ENCODE results near the gene HS3ST2.

DNA sequence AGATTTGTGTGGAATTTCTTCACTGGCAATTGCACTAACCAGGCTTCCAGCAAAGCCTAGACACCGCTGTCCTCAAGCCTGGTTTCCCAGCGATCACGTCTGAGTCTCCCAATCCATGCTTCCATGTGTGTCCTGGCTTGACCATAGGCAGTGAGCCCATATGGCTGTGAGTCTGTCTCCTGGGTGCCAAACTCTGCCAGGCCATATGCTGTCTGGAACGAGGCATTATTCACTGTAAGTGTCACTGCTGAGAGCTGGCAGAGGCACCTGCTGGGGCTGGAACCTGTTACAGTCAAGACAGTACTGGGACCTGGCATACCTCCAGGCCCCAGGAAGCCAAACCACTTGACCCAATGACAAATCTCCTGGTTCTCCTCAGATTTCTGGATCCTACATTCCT lies 60.4 kb downstream of the HS3ST2 start:
- no peak for TF ChIP-seq EZH2 (IDR thresholded peaks at IDR 0.05; ENCODE audit: borderline replicate concordance, low read depth, low read length, severe bottlenecking)
- TF ChIP-seq, protein P1, sequence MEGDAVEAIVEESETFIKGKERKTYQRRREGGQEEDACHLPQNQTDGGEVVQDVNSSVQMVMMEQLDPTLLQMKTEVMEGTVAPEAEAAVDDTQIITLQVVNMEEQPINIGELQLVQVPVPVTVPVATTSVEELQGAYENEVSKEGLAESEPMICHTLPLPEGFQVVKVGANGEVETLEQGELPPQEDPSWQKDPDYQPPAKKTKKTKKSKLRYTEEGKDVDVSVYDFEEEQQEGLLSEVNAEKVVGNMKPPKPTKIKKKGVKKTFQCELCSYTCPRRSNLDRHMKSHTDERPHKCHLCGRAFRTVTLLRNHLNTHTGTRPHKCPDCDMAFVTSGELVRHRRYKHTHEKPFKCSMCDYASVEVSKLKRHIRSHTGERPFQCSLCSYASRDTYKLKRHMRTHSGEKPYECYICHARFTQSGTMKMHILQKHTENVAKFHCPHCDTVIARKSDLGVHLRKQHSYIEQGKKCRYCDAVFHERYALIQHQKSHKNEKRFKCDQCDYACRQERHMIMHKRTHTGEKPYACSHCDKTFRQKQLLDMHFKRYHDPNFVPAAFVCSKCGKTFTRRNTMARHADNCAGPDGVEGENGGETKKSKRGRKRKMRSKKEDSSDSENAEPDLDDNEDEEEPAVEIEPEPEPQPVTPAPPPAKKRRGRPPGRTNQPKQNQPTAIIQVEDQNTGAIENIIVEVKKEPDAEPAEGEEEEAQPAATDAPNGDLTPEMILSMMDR (IDR thresholded peaks at IDR 0.05; ENCODE audit: borderline replicate concordance, extremely low read depth, low read length, poor library complexity, severe bottlenecking) = no peak

All from DND-41 (cell line).